Erythroblast (primary cell): ENCODE results near the gene INSM2.

Experiments used
- GATA1 ChIP-seq: IDR thresholded peaks from 2 replicates; pipeline ENCODE4 v1.6.1; 2011; ENCODE audit warnings: low read depth, mild to moderate bottlenecking, control low read depth, low read length, moderate library complexity
- POLR2A ChIP-seq: IDR thresholded peaks from 2 replicates; pipeline ENCODE4 v1.6.1; 2011; ENCODE audit warnings: mild to moderate bottlenecking, low read length

DNA sequence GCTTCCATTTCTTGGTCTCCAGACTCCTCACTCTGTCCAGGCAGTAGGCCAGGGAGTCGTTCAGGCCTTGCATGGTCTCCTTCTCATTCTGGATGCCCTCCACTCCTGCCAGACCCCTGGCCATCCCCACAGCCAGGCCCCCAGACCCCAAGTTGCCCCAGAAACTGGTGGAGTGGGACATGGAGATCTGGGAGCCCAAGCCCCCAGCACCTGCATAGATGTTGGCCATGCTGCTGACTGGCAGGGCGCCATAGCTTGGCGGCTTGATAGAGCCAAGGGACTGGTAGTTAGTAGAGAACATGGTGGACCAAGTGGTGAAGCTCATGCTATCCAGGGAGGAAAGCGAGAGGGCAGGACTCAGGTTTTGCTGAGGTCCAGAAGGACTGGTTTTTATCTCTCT lies 21.2 kb upstream of the INSM2 start:
- TF ChIP-seq POLR2A, result no peak
- no peak for TF ChIP-seq GATA1
